ENCODE data around the gene ANO9.

ANO9 gene

DNA sequence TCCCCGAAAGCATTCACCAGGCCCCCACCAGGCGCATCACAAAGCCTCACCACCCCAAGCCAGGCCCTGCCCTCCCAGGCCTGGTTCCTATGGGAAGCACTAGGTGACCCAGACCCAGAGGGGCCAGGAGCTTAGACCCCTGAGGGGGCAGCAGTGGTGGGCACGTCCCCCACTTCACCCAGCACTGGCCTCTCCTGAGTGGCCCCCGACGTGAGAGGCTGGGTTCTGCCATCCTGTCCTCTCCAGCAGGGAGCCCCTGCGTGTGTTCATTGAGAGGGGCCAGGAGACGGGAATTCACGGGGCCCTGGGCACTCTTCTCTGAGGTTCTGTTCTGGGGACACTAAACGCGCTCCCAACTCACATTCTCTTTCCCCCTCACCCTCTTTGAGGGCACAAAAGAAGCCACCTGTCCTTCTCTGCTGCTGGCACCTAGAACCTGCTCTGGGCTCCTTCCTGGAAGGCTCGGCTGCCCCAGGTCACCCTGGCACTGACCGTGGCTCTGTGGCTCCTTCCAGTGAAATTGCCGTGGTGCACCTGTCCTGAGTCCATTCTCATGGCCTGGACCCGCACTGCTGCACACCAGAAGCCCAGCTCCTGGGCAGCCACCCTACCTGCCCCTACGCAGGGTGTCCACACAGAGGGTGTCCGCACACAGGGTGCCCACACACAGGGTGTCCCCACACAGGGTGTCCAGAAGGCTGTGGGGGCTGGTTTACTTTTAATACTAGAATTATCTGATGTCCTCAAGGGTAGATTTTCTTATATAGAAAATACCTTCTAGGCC lies 20.5 kb upstream of the ANO9 start:
- Histone ChIP-seq H3K4me3 (ENCODE audit: low read depth, low read length) (no peak overlapping the region), H3K9me3 (ENCODE audit: severe bottlenecking) (no peaks in the 10 kb centered on the region), H3K27ac (no peak overlapping the region), H3K36me3 (peaks cover 16% of the 10 kb centered on the region), H3K27me3 (ENCODE audit: insufficient read depth, low read depth, severe bottlenecking) (no peaks in the 10 kb centered on the region)
- DNase-seq = no peak
- no peak for TF ChIP-seq CTCF (IDR thresholded peaks at IDR 0.05; ENCODE audit: low read depth, low read length)

DNA sequence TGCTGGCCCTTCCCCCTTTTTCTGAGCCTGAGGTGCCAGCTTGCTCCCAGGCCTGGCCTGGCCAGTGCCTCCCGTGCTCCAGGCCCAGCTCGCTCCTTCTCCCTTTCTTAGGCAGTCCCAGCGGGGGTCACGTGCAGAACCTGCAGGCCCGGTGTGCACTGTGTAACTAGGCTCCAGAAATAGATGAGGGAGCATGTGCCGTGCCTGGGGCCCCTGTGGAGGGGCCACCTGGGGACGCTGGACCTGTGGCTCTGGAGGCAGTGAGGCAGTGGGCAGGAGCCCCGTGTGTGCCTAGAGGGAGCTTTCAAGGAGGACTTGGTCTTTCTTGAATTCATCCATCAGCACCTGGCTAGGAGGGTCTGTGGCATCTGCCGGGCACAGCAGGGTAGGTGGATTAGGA lies 19.8 kb upstream of the ANO9 start:
- no peaks in the 10 kb centered on the region for H3K9me3 ChIP-seq (ENCODE audit: severe bottlenecking)
- no peaks in the 10 kb centered on the region for H3K27me3 ChIP-seq (ENCODE audit: insufficient read depth, low read depth, severe bottlenecking)
- no peak overlapping the region for H3K27ac ChIP-seq
- no peak overlapping the region for H3K4me3 ChIP-seq (ENCODE audit: low read depth, low read length)
- DNase-seq = no peak
- TF ChIP-seq CTCF (IDR thresholded peaks at IDR 0.05; ENCODE audit: low read depth, low read length) = no peak
- H3K36me3 ChIP-seq = peaks cover 16% of the 10 kb centered on the region

- no peak for TF ChIP-seq CTCF (IDR thresholded peaks at IDR 0.05; ENCODE audit: low read depth, low read length)
- no peaks in the 10 kb centered on the region for H3K27me3 ChIP-seq (ENCODE audit: insufficient read depth, low read depth, severe bottlenecking)
- H3K27ac ChIP-seq = no peak overlapping the region
- H3K9me3 ChIP-seq (ENCODE audit: severe bottlenecking) = no peaks in the 10 kb centered on the region
- peaks cover 16% of the 10 kb centered on the region for H3K36me3 ChIP-seq
- no peak for DNase-seq
- H3K4me3 ChIP-seq (ENCODE audit: low read depth, low read length) = no peak overlapping the region
Measured at GRCh38 chr11:460331-461199, 18.8 kb upstream of the ANO9 start.

GRCh38 chr11:459511-460220 lies 17.9 kb upstream of the ANO9 start:
- H3K27ac ChIP-seq = no peak overlapping the region
- peaks cover 10% of the 10 kb centered on the region; the same call in 1 of the 2 replicates for H3K36me3 ChIP-seq
- DNase-seq = no peak
- no peaks in the 10 kb centered on the region for H3K27me3 ChIP-seq (ENCODE audit: insufficient read depth, low read depth, severe bottlenecking)
- no peak overlapping the region for H3K4me3 ChIP-seq (ENCODE audit: low read depth, low read length)
- no peaks in the 10 kb centered on the region for H3K9me3 ChIP-seq (ENCODE audit: severe bottlenecking)
- TF ChIP-seq CTCF (IDR thresholded peaks at IDR 0.05; ENCODE audit: low read depth, low read length) = no peak

- peaks cover 26% of the 10 kb centered on the region for H3K36me3 ChIP-seq
- H3K27ac ChIP-seq = no peak overlapping the region
- H3K4me3 ChIP-seq (ENCODE audit: low read depth, low read length) = no peak overlapping the region
- DNase-seq = no peak
- no peak for TF ChIP-seq CTCF (IDR thresholded peaks at IDR 0.05; ENCODE audit: low read depth, low read length)
- H3K27me3 ChIP-seq (ENCODE audit: insufficient read depth, low read depth, severe bottlenecking) = no peaks in the 10 kb centered on the region
- no peaks in the 10 kb centered on the region for H3K9me3 ChIP-seq (ENCODE audit: severe bottlenecking)
Measured at GRCh38 chr11:457111-457760, 15.4 kb upstream of the ANO9 start.
